B cell (primary cell): ENCODE data around the gene ZC3HAV1L.

ENCODE experiments used
- CTCF ChIP-seq: fragments of 200-600 bp; IDR thresholded peaks from one replicate; pipeline ENCODE4 v1.8.0; 2022; ENCODE audit warnings: antibody characterized with exemption, mild to moderate bottlenecking
- EZH2 ChIP-seq: IDR thresholded peaks from 2 replicates; pipeline ENCODE4 v1.6.1; 2012; ENCODE audit warnings: borderline replicate concordance, low read depth, mild to moderate bottlenecking, moderate library complexity, low read length; ENCODE audit not compliant: insufficient read depth, poor library complexity, severe bottlenecking

DNA sequence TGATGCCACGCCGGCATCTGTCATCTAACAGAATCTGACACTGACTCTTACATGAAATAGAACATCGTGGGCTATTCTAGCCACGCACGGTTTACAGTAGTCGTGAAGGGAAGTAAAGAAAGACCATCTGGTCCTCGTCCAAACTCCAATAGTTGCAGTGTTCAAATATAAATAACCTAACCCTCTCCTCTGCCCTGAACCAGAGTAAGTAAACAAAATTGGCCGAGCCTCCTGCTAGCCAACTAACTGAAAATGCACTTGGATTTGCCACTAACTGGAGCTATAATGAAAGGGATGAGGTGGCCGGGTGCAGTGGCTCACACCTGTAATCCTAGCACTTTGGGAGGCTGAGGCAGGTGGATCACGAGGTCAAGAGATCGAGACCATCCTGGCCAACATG, 29.5 kb upstream of the ZC3HAV1L start:
- TF ChIP-seq EZH2 (no peak), CTCF (no peak)
